Adrenal gland (tissue), 12 donors: Measurements from ENCODE around the gene ANKRD30B. TPM values are rescaled to one million over a fixed set of nuclear protein-coding genes. Genes with fewer than 3 reads are reported as not detected.
"Not testable (repeated sequence)": the region's sequence is repeated elsewhere in the genome, so short reads cannot be mapped to it uniquely, and the experiment has no call there.

Experiments
- DNase-seq, 7 donors: peaks; one replicate each; pipeline ENCODE4 v3.0.0-alpha.2; 2019 to 2020
- H3K27ac ChIP-seq, 5 donors: fragments of 200-600 bp; sonication (generic) in 4 of 5; 1 replicate in 3 of 5; 2 replicates in 2 of 5; pipeline versions ENCODE4 v1.5.1 to v1.8.0; 2016 to 2020; ENCODE audit warnings: mild to moderate bottlenecking in 1 of 5
- H3K27me3 ChIP-seq: fragments of 200-600 bp; 2 replicates; pipeline ENCODE4 v1.8.0; 2021
- H3K36me3 ChIP-seq, 2 donors: fragments of 200-600 bp; replicated peaks in 1 of 2; 1 replicate in 1 of 2; 2 replicates in 1 of 2; pipeline versions ENCODE4 v1.5.1 to v1.8.0; 2018 to 2022
- H3K4me1 ChIP-seq, 2 donors: fragments of 200-600 bp; replicated peaks in 1 of 2; 1 replicate in 1 of 2; 2 replicates in 1 of 2; pipeline versions ENCODE4 v1.5.1 to v1.8.0; 2018 to 2021
- H3K4me3 ChIP-seq, 4 donors: fragments of 200-600 bp; sonication (generic) in 3 of 4; one replicate each; pipeline ENCODE4 v1.5.1; 2016 to 2018
- H3K9me3 ChIP-seq, 3 donors: fragments of 200-600 bp; sonication (generic) in 1 of 3; replicated peaks in 1 of 3; 1 replicate in 2 of 3; 2 replicates in 1 of 3; pipeline versions ENCODE4 v1.5.1 to v1.8.0; 2016 to 2021
- WGBS, 4 donors: extraction: QIAGEN DNeasy Blood & Tissue Kit in 2 of 4; methylation state at CpG; one replicate each; pipeline versions ENCODE4 v1.1.5 to v1.1.7; 2013 to 2017; 5-methylcytosine and 5-hydroxymethylcytosine counted together
- intact Hi-C, 2 donors: fragments of 100-400 bp; cut with DNase I; formaldehyde crosslinking; loops; one replicate each; pipeline versions ENCODE4 v1.14.1 to v1.15.0; 2022 to 2023
- polyA plus RNA-seq, 3 donors: library from polyadenylated mRNA; stranded (reverse); fragments of 200-250 nt in 2 of 3; fragments of 350-450 nt in 1 of 3; fragmentation: Illumina TruSeq in 1 of 3; extraction: RNeasy Lipid Tissue Mini Kit (QIAGEN cat#74804) in 1 of 3; gene quantifications; one replicate each; pipeline ENCODE4 v1.2.3, GENCODE V29; 2013 to 2014
- total RNA-seq, 9 donors: library from RNA; depleted of rRNA in 4 of 9; stranded (reverse); fragments of >200 nt in 4 of 9; fragments of 120-200 nt in 1 of 9; fragmentation: NEBNext Ultra II Directional in 1 of 9; extraction: Animal tissue kit (Norgen Biotek cat#: 25700) in 1 of 9; gene quantifications; one replicate each; pipeline versions ENCODE4 v1.1.0 to v1.2.4, GENCODE V29; 2013 to 2023
- donor health status: healthy with polysubstance abuse.
- donor health status: Bipolar disorder and iron deficiency.
- donor health status: DM: yes; HTN: yes; CAD: no.
- donor health status: DM: no; HTN: no; CAD: no.
- donor health status: DM: no; HTN: no; CAD: no.
- donor health status: DM: yes; HTN: yes; CAD: no.

ANKRD30B gene
- total and polyA plus RNA-seq, 12 donors: 0.04 to 9.7 (median 0.61) TPM; not detected in 4

DNA sequence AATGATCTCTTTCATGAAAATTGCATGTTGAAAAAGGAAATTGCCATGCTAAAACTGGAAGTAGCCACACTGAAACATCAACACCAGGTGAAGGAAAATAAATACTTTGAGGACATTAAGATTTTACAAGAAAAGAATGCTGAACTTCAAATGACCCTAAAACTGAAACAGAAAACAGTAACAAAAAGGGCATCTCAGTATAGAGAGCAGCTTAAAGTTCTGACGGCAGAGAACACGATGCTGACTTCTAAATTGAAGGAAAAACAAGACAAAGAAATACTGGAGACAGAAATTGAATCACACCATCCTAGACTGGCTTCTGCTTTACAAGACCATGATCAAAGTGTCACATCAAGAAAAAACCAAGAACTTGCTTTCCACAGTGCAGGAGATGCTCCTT, 103.6 kb downstream of the ANKRD30B start:
- H3K4me1 ChIP-seq, H3K27me3 ChIP-seq, H3K27ac ChIP-seq, intact Hi-C loops, H3K9me3 ChIP-seq, DNase-seq, H3K36me3 ChIP-seq, H3K4me3 ChIP-seq: not testable (repeated sequence)
- WGBS, 4 donors: 19 to 80% (median 53%) methylated on average over 2 of the region's 2 CpGs

DNA sequence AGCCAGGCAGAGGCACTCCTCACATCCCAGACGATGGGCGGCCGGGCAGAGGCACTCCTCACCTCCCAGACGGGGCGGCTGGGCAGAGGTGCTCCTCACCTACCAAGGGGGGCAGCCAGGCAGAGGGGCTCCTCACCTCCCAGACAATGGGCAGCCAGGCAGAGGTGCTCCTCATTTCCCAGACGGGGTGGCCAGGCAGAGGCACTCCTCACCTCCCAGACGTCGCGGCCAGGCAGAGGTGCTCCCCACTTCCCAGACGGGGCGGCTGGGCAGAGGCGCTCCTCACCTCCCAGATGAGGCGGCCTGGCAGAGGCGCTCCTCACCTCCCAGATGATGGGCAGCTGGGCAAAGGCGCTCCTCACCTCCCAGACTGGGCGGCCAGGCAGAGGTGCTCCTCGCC, 107.7 kb downstream of the ANKRD30B start:
- H3K9me3 ChIP-seq, H3K36me3 ChIP-seq, DNase-seq, intact Hi-C loops, H3K4me3 ChIP-seq, H3K4me1 ChIP-seq, H3K27ac ChIP-seq, H3K27me3 ChIP-seq: not testable (repeated sequence)
- 83 to 93% (median 88%) methylated on average over 3 to 16 of the region's 17 CpGs; no CpG with 5 or more reads in 1 of the 4 donors for WGBS, 4 donors

DNA sequence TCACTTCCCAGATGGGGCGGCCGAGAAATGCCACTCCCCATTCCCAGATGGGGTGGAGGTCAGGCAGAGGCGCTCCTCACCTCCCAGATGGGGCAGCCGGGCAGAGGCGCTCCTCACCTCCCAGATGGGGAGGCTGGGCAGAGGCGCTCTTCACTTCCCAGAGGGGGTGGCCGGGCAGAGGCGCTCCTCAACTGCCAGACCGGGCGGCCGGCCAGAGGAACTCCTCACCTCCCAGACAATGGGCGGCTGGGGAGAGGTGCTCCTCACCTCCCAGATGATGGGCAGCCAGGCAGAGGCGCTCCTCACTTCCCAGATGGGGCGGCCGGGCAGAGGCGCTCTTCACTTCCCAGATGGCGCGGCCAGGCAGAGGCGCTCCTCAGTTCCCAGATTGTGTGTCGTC, 108.3 kb downstream of the ANKRD30B start:
- DNase-seq, H3K27ac ChIP-seq, H3K27me3 ChIP-seq, H3K4me3 ChIP-seq, intact Hi-C loops, H3K9me3 ChIP-seq, H3K36me3 ChIP-seq, H3K4me1 ChIP-seq: not testable (repeated sequence)
- WGBS, 4 donors: 90 to 98% methylated on average over 7 to 8 of the region's 20 CpGs; no CpG with 5 or more reads in 2 of the 4 donors

DNA sequence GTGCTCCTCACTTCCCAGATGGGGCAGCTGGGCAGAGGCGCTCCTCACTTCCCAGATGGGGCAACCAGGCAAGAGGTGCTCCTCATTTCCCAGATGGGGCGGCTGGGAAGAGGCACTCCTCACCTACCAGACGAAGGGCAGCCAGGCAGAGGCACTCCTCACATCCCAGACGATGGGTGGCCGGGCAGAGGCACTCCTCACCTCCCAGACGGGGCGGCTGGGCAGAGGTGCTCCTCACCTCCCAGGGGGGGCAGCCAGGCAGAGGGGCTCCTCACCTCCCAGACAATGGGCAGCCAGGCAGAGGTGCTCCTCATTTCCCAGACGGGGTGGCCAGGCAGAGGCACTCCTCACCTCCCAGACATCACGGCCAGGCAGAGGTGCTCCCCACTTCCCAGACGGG, 110.5 kb downstream of the ANKRD30B start:
- H3K27ac ChIP-seq, intact Hi-C loops: not testable (repeated sequence)
- WGBS, 4 donors: 86% methylated on average over 4 of the region's 10 CpGs; no CpG with 5 or more reads in 3 of the 4 donors

DNA sequence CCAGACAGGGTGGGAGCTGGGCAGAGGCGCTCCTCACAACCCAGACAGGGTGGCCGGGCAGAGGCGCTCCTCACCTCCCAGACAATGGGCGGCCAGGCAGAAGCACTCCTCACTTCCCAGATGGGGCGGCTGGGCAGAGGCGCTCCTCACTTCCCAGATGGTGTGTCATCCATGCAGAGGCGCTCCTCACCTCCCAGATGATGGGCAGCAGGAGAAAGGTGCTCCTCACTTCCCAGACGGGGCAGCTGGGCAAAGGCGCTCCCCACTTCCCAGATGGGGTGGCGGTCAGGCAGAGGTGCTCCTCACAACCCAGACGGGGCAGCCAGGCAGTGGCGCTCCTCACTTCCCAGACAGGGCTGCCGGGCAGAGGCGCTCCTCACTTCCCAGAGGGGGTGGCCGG, 112.0 kb downstream of the ANKRD30B start:
- H3K36me3 ChIP-seq, H3K9me3 ChIP-seq, intact Hi-C loops, H3K27ac ChIP-seq, H3K4me3 ChIP-seq, DNase-seq, H3K4me1 ChIP-seq, H3K27me3 ChIP-seq: not testable (repeated sequence)
- WGBS, 4 donors: 91 to 92% methylated on average over 14 to 15 of the region's 15 CpGs; no CpG with 5 or more reads in 2 of the 4 donors

More for the DNA sequence above, 110.5 kb downstream of the ANKRD30B start:
- H3K27me3 ChIP-seq, H3K36me3 ChIP-seq, H3K4me3 ChIP-seq, DNase-seq, H3K9me3 ChIP-seq, H3K4me1 ChIP-seq: not testable (repeated sequence)

DNA sequence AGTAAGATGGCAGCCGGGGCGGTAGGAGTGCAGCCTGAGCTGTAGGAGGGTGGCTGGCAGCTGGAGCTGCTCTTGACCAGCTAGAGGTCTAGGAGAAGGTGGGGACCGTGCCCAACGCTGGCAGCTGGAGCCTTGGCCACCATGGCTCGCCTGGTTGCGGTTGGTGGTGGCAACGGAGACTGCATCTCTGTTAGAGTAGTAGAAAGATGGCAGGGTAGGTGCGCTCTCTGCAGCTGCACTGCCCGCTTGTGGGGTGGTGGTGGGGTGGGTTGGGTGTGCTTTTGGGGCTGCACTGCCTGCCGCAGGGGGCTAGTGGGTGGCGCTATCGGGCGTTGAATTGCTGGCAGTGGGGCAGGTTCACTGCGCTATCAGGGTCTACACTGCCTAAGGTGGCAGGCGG, 118.5 kb downstream of the ANKRD30B start:
- intact Hi-C loops, H3K27me3 ChIP-seq: not testable (repeated sequence)
- 87 to 100% (median 89%) methylated on average over 6 to 15 of the region's 15 CpGs for WGBS, 4 donors

DNA sequence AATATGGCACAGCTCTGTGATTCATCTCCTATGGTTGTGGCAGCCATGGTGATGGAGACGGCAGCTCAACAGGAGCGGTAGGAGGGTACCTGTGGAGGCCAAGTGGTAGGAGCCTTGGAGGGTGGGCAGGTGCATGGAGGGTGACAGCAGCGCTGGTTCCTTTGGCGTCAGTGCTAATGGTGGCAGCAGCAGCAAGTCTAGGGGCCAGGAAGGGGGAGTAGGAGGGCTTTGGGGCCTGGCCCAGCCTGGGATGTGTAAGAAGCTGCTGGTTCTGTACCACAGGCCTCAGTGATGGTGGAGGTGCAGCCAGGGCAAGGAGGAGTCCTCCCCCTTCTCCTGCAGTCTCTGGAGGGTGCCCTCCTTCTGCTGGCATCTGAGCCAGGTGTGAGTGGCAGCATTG, 120.0 kb downstream of the ANKRD30B start:
- DNase-seq, intact Hi-C loops, H3K27ac ChIP-seq, H3K9me3 ChIP-seq, H3K4me3 ChIP-seq, H3K27me3 ChIP-seq, H3K4me1 ChIP-seq, H3K36me3 ChIP-seq: not testable (repeated sequence)
- 76 to 88% (median 87%) methylated on average over 4 of the region's 4 CpGs for WGBS, 4 donors

More for the DNA sequence above, 118.5 kb downstream of the ANKRD30B start:
- H3K36me3 ChIP-seq, H3K4me1 ChIP-seq, H3K4me3 ChIP-seq, H3K27ac ChIP-seq, DNase-seq, H3K9me3 ChIP-seq: not testable (repeated sequence)

DNA sequence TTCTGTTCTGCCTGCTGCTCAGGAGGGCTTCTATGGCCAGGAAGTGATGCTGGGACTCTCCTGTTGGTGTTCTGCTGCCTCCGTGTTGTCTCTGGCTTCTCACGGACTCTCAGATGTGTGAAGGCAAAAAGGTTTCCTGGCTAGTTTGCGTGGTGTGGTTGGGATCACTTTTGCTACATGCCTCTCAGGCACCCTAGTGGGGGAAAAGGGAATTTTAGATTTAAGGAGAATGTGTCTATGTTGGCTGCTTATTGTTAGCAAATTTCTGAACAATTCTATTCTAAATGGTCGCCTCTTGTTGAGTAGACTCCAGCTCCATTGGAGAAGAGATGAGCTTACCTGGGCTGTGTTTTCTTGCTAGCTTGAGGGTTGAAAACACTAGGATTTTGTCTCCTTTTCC, 120.9 kb downstream of the ANKRD30B start:
- H3K9me3 ChIP-seq, H3K4me3 ChIP-seq, intact Hi-C loops, H3K36me3 ChIP-seq, H3K4me1 ChIP-seq, H3K27ac ChIP-seq, DNase-seq, H3K27me3 ChIP-seq: not testable (repeated sequence)
- WGBS, 4 donors: 40 to 100% (median 71%) methylated on average over 1 to 4 of the region's 4 CpGs

DNA sequence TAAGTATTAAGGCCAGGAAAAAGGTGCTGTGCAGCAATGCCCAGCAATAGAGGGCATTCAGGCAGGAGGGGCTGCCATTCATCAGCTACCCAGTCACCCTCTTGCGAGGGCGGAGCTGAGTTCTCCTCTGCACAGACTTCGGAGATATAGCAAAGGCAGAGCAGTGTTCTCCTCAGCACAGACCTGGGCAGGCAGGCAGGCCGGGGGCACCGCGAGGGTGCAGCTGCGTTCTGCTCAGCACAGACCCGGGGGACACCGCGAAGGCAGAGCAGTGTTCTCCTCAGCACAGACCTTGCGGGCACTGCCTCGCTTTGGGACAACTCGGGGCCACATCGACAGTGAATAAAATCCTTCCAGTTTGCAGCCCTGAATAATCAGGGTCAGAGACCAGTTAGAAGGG, 130.9 kb downstream of the ANKRD30B start:
- H3K27me3 ChIP-seq, H3K36me3 ChIP-seq, DNase-seq, intact Hi-C loops, H3K4me1 ChIP-seq, H3K27ac ChIP-seq, H3K9me3 ChIP-seq, H3K4me3 ChIP-seq: not testable (repeated sequence)
- WGBS, 4 donors: 73 to 92% (median 86%) methylated on average over 2 to 14 of the region's 14 CpGs
